A549 (cell line): ENCODE data around the gene COL8A1. TPM values are rescaled to one million over a fixed set of nuclear protein-coding genes. Genes with fewer than 3 reads are reported as not detected.

Experiments
- ATAC-seq, 2 experiments: fragments of 200-7000 bp in 1 of 2; fragments of >200 bp in 1 of 2; cut with Nextera tagmentation in 1 of 2; cut with Tn5 transposase in 1 of 2; 3 replicates each; pipeline versions ENCODE4 v1.8.0 to v1.9.1; 2018 to 2020; ENCODE audit warnings: mild to moderate bottlenecking in 1 of 2, moderate library complexity in 1 of 2
- CTCF ChIA-PET: fragments of 300-600 bp; sonication (Branson Sonifier 250); formaldehyde crosslinking; extraction: SDS; loops from one replicate; lab custom pipeline; 2021; ENCODE audit warnings: antibody characterized with exemption, inconsistent platforms; lab: Yijun Ruan, JAX
- POLR2A ChIA-PET: fragments of 350-600 bp; formaldehyde crosslinking; extraction: SDS; loops from one replicate; lab custom pipeline; 2021; ENCODE audit warnings: antibody characterized with exemption, inconsistent platforms; lab: Yijun Ruan, JAX
- DNase-seq, 2 experiments: peaks; one replicate each; pipeline versions ENCODE4 v3.0.0 to v3.0.0-alpha.2; 2011 to 2016; ENCODE audit warnings: low read depth in 1 of 2, low spot score in 1 of 2
- FAIRE-seq: peaks from 2 replicates; lab custom pipeline; 2011; peaks lifted over from hg19 to GRCh38; lab: Jason Lieb, UNC
- H3K27ac ChIP-seq, 2 experiments: fragments of >200 bp; sonication (Bioruptor Twin); formaldehyde crosslinking; 3 replicates each; pipeline ENCODE4 v1.5.1; 2016 to 2017
- H3K4me1 ChIP-seq: fragments of >200 bp; sonication (Bioruptor Twin); formaldehyde crosslinking; 3 replicates; pipeline ENCODE4 v1.6.1; 2016
- H3K4me2 ChIP-seq: fragments of >200 bp; sonication (Bioruptor Twin); formaldehyde crosslinking; 3 replicates; pipeline ENCODE4 v1.6.1; 2016
- H3K4me3 ChIP-seq: fragments of >200 bp; sonication (Bioruptor Twin); formaldehyde crosslinking; 3 replicates; pipeline ENCODE4 v1.5.1; 2016
- H3K9me3 ChIP-seq: fragments of >200 bp; sonication (Bioruptor Twin); formaldehyde crosslinking; 3 replicates; pipeline ENCODE4 v1.6.1; 2016
- CBX2 ChIP-seq: fragments of 200-600 bp; sonication (generic); IDR thresholded peaks from 2 replicates; pipeline ENCODE4 v1.6.1; 2016; ENCODE audit warnings: low read depth, mild to moderate bottlenecking, borderline replicate concordance
- CEBPB ChIP-seq, 2 experiments: fragments of >200 bp in 1 of 2; sonication (Bioruptor Twin) in 1 of 2; formaldehyde crosslinking in 1 of 2; IDR thresholded peaks; 2 replicates each; pipeline ENCODE4 v1.6.1; 2012 to 2016
- EP300 ChIP-seq, 2 experiments: fragments of >200 bp; sonication (Bioruptor Twin); formaldehyde crosslinking; IDR thresholded peaks; 2 replicates in 1 of 2; 3 replicates in 1 of 2; pipeline ENCODE4 v1.6.1; 2016 to 2017
- HDAC2 ChIP-seq: fragments of 200-600 bp; sonication (generic); IDR thresholded peaks from 2 replicates; pipeline ENCODE4 v1.6.1; 2016
- HES2 ChIP-seq: fragments of >200 bp; sonication (Bioruptor Twin); formaldehyde crosslinking; IDR thresholded peaks from 2 replicates; pipeline ENCODE4 v1.6.1; 2016
- HEYL ChIP-seq: fragments of 250-450 bp; sonication (Bioruptor Pico); IDR thresholded peaks from 2 replicates; pipeline ENCODE4 v1.8.0; 2021; ENCODE audit warnings: mild to moderate bottlenecking, moderate library complexity
- HMGXB4 ChIP-seq: fragments of 250-450 bp; sonication (Bioruptor Pico); IDR thresholded peaks from 2 replicates; pipeline ENCODE4 v1.5.0; 2021; ENCODE audit warnings: mild to moderate bottlenecking, moderate library complexity, borderline replicate concordance
- HOXA7 ChIP-seq: fragments of 250-450 bp; sonication (Bioruptor Pico); IDR thresholded peaks from 2 replicates; pipeline ENCODE4 v1.5.0; 2020; ENCODE audit warnings: mild to moderate bottlenecking, moderate library complexity
- HOXB13 ChIP-seq: fragments of 250-450 bp; sonication (Bioruptor Pico); IDR thresholded peaks from 2 replicates; pipeline ENCODE4 v1.5.0; 2020; ENCODE audit warnings: low read depth, mild to moderate bottlenecking, moderate library complexity
- KDM5A ChIP-seq: fragments of 200-600 bp; sonication (generic); IDR thresholded peaks from 2 replicates; pipeline ENCODE4 v1.6.1; 2016; ENCODE audit warnings: antibody characterized with exemption, mild to moderate bottlenecking
- MAFK ChIP-seq: fragments of 450-650 bp; IDR thresholded peaks from 2 replicates; pipeline ENCODE4 v1.6.1; 2014; ENCODE audit not compliant: partially characterized antibody
- PBX3 ChIP-seq: IDR thresholded peaks from 2 replicates; pipeline ENCODE4 v1.6.1; 2012
- RARB ChIP-seq: fragments of 250-450 bp; sonication (Bioruptor Pico); IDR thresholded peaks from 2 replicates; pipeline ENCODE4 v1.8.0; 2021; ENCODE audit warnings: mild to moderate bottlenecking, moderate library complexity
- RCOR1 ChIP-seq: fragments of 150-350 bp; IDR thresholded peaks from 2 replicates; pipeline ENCODE4 v1.6.1; 2014; ENCODE audit warnings: antibody characterized with exemption, low read length, low read depth
- REST ChIP-seq: fragments of 200-600 bp; sonication (generic); IDR thresholded peaks from 2 replicates; pipeline ENCODE4 v1.6.1; 2016; ENCODE audit warnings: antibody characterized with exemption, mild to moderate bottlenecking, moderate library complexity
- TFCP2L1 ChIP-seq: fragments of 250-450 bp; sonication (Bioruptor Pico); IDR thresholded peaks from 2 replicates; pipeline ENCODE4 v1.5.0; 2021; ENCODE audit warnings: mild to moderate bottlenecking
- WGBS: methylation state at CpG from one replicate; pipeline ENCODE4 v1.1.6; 2017; ENCODE audit errors: missing lambda C conversion rate; 5-methylcytosine and 5-hydroxymethylcytosine counted together
- polyA plus RNA-seq, 4 experiments: library from polyadenylated mRNA; depleted of rRNA in 3 of 4; stranded (reverse); fragments of >200 nt; fragmentation: RNase III in 1 of 4; extraction: RNeasy Plus Mini Kit Qiagen cat#74134 plus additional on column Dnase treatment in 1 of 4; gene quantifications; 2 replicates in 3 of 4; 3 replicates in 1 of 4; pipeline ENCODE4 v1.2.3, GENCODE V29; 2011 to 2017

Gene COL8A1
- polyA plus RNA-seq, 2 of the 4 experiments (the other 2 are of a cell fraction) = not detected

- DNase-seq = no peak
- H3K4me2 ChIP-seq = no peak overlapping the region
Observed at GRCh38 chr3:99674086-99674789, 35.8 kb downstream of the COL8A1 start.

GRCh38 chr3:99678023-99678422 lies 39.6 kb downstream of the COL8A1 start:
- Histone ChIP-seq H3K4me1 (no peaks in the 10 kb centered on the region), H3K9me3 (no peaks in the 10 kb centered on the region), H3K4me2 (no peak overlapping the region), H3K4me3 (no peak overlapping the region), H3K27ac (no peak overlapping the region)
- ChIA-PET POLR2A (no interaction called here), CTCF (interaction anchor here (1.3 kb wide), 1 partner anchor 10 kb away, joined by 7 read pairs; no protein-coding TSS in a partner anchor)
- WGBS = 50% methylated on average over 1 of the region's 1 CpG
- ATAC-seq (no peak), DNase-seq (no peak), FAIRE-seq (no peak)
- TF ChIP-seq HEYL = no peak
- TF ChIP-seq RARB (CRISPR knock-in tag) = no peak
- TF ChIP-seq HES2 = no peak
- TF ChIP-seq HOXB13 (CRISPR knock-in tag) = no peak
- TF ChIP-seq KDM5A = no peak
- TF ChIP-seq PBX3 = no peak

More at GRCh38 chr3:99674086-99674789, 35.8 kb downstream of the COL8A1 start:
- ATAC-seq = no peak
- 19% methylated on average over 2 of the region's 2 CpGs for WGBS
- Histone ChIP-seq H3K27ac (no peak overlapping the region), H3K4me3 (no peak overlapping the region), H3K9me3 (no peaks in the 10 kb centered on the region), H3K4me1 (no peaks in the 10 kb centered on the region)
- no peak for TF ChIP-seq CBX2
- TF ChIP-seq HMGXB4 (CRISPR knock-in tag) = no peak
- no peak for TF ChIP-seq RCOR1
- no peak for TF ChIP-seq PBX3
- TF ChIP-seq REST = no peak
- no peak for TF ChIP-seq HES2
- TF ChIP-seq EP300 (IDR thresholded peaks at IDR 0.05) = no peak
- no peak for TF ChIP-seq HDAC2
- TF ChIP-seq HOXA7 (CRISPR knock-in tag) = no peak
- TF ChIP-seq CEBPB (IDR thresholded peaks at IDR 0.05) = no peak
- TF ChIP-seq TFCP2L1 (CRISPR knock-in tag) = no peak
- TF ChIP-seq MAFK = no peak
- TF ChIP-seq, all 56 proteins: peak for 0
- CTCF ChIA-PET = no interaction called here
- POLR2A ChIA-PET = no interaction called here
- no peak for FAIRE-seq
